ENCODE results near the gene LRRC1.
A peak's percentile ranks its signal among the peaks of the same experiment; 100 is the strongest.
"Not testable (repeated sequence)": the region's sequence is repeated elsewhere in the genome, so short reads cannot be mapped to it uniquely, and the experiment has no call there.

Gene LRRC1

DNA sequence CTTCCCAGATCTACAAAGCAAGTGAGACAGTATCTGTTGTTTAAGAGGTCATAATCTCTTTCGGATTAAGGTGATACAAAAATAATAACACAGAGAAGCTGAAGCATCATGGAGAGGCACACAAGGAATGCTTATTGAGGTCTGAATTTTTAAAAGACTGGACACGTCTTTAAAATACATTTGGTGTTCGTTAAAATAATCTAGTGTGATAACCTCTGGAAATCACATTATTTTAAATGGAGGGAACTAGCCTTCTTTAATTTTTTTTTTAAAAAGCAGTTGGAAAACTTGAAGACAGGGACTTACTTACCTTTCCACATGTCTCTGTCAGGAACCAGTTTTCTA is 1.9 kb upstream of the LRRC1 start:
- DNase-seq (ENCODE audit: low read depth): no peak

DNA sequence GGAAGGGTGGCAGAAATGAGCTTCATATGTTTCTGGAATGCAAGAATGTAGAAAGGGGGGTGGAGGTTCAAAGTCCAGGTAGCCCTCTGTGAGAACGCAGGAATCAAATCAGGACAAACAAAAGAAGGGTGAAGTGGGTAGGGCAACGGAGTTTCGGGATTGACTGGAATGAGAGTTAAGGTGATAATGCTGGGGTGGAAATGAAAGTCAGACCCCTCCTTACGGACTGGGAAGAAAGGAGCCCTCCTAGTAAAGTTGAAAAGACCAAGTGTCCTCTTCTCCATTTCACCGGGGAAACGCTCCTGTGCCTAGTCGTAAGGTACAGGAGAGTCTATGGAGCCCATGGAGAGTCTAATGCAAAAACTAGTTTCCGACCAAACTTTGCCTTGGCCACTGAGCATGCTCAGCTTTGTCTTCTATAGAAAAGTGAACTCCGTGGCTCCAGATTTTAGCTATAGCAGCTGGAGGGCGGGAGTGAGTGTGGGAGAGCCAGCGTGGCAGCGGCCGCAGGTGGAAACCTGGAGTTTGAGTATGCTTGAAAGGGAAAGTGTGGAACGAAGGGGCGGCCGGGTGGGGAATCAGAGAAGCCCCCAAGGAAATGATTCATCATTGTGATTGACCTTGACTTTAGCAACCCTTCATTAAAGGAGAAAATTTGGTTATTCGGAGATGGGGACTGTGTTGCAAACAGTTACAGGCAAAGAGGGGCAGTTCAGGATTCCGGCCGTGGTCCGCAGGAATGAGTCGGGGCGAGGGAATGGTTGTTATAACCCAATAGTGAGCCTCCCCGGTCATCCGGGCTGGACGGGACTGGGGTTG is 1.3 kb upstream of the LRRC1 start:
- no peak for DNase-seq (ENCODE audit: low read depth)

DNA sequence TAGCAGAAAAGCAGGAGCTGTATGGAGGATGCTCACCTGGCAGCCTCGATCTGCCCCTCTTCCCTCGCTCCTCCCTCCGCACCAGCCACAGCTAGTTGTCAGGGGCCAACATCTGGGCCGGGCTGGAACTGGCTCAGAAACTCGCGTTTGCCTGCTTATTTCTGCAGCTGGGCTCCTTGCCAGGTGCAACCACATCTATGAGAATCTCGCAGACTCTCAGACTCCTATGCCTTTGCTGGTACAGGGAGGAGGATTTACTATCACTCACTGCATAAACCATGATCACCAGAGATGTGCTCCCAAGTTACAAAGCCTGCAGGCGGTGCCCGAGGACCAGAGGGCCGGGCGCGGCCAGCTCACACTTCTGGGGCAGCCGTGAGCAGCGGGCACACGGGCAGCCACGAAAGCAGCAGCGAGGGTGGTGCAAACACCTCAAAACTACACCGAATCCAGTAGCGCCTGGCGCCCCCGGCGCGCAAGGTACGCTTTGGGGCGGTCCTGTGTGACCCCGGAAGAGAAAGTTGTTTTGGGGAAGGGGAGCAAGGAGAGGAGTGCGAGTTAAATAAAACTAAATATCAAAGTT is 577 bp upstream of the LRRC1 start:
- DNase-seq (ENCODE audit: low read depth): peak; percentile 71

DNA sequence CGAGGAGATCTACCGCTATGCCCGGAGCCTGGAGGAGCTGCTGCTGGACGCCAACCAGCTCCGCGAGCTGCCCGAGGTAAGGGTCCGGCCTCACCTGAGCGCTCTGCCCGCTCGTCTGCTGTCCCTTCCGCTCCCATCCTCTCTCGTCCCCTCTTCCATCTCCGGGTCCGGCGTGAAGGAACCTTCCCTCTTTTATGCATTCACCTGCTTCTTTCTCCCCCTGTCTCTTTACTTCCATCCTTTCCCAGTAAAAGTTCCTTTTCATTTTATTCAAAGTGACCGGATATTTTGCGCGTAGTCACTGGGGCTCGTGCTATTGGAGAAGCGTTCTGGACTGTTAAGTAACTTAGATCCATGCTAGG is 516 bp downstream of the LRRC1 start:
- no peak for DNase-seq (ENCODE audit: low read depth)

DNA sequence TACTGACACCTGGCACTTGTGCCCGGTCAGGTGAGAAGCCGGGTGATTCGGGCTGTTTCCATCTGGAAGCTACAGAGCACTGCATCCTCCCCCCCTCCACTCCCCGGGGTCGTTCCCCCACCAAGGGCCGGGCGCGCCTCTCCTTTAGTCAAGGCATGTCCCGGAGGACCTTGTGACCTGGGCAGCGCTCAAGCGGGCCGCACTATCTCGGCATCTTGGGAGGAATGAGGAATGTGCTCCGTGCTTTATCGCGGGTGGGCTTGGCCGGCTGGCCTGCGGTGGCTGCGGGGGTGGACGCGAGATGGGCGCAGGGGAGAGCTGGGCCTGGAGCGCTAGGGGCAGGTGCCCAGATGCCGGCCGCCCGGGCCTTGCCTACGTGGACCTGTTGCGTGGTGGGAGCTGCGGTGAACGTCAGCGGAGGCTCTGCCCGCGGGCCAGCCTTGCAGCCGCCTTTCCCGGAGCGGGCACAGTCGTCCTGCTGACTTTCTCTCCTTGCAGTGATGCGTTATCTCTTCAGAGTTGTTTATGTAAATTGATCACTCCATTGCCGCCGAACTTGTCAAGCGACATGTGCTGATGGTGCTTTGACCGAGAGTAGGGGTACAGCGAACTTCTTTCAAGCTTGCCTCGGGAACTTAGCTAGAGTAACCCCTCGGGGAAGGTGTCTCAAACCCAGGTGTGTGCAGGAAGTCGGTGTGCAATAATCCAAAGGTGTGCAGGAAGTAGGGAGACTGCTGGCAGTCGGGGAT is 1.1 kb downstream of the LRRC1 start:
- no peak for DNase-seq (ENCODE audit: low read depth)

- no peak for DNase-seq (ENCODE audit: low read depth)
Measured at GRCh38 chr6:53796451-53796780, 1.6 kb downstream of the LRRC1 start.

DNA sequence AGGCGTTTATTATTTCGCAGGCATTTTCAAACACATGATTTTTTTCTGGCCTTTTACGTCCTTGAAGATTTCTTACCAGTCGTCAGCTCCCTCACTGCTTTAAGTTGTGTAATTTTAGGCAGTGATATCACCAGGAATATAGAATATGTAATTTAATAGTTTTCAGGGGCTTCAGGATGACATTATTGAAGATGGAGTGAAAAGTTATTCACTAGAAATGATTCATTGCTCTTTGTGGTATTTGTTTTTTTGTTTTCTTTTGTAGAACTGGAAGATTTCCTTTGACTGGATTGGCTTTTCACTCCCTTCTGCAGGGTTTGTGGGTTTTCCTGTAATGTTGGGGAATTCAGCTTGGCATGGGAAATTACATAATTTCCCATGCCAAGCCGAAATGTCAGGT is 2.0 kb downstream of the LRRC1 start:
- no peak for DNase-seq (ENCODE audit: low read depth)

- DNase-seq (ENCODE audit: low read depth): no peak
Measured at GRCh38 chr6:53797304-53797703, 2.5 kb downstream of the LRRC1 start.

GRCh38 chr6:53799340-53799739 is 4.5 kb downstream of the LRRC1 start:
- DNase-seq (ENCODE audit: low read depth): no peak

- DNase-seq (ENCODE audit: low read depth): no peak
Measured at GRCh38 chr6:53801022-53801421, 6.2 kb downstream of the LRRC1 start.

GRCh38 chr6:53802582-53802981 is 7.8 kb downstream of the LRRC1 start:
- no peak for DNase-seq (ENCODE audit: low read depth)

DNA sequence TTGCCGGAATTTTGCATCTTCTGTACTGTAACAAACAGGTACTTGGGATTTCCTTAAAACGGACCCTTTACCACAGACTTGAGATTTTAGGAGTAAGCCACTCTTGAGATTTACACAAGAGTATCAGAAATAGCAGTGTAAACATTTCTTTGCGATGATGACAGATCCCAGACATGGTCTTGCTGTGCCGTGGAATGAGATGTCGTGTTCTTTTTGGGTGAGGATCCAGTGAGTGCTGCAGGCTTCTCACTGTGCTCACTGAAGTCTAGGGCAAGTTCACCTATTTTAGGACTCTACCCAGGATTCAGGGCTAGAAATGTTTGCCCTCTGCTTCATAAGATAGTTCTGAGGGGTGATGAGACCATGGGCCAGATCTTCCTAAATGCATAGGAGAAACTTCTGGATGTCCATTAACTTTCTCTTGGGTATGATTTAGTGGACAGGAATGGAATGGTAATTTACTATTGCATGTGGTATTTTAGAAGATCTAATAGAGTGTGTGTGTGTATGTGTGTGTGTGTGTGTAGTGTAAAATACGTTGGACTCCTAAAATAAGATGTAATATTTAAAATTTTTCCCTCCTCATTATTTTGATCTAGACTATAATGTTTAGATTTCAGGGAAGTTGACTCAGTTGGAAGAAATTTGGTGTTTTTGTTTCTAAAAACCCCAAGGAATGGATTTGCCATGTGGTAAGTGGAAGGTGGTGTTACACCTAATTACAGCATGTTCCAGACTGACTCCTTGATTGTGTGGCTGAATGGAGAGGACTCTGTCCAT is 8.5 kb downstream of the LRRC1 start:
- no peak for DNase-seq (ENCODE audit: low read depth)

- DNase-seq (ENCODE audit: low read depth): no peak
Measured at GRCh38 chr6:53805016-53805415, 10.2 kb downstream of the LRRC1 start.

- DNase-seq (ENCODE audit: low read depth): no peak
Measured at GRCh38 chr6:53805725-53806124, 10.9 kb downstream of the LRRC1 start.

DNA sequence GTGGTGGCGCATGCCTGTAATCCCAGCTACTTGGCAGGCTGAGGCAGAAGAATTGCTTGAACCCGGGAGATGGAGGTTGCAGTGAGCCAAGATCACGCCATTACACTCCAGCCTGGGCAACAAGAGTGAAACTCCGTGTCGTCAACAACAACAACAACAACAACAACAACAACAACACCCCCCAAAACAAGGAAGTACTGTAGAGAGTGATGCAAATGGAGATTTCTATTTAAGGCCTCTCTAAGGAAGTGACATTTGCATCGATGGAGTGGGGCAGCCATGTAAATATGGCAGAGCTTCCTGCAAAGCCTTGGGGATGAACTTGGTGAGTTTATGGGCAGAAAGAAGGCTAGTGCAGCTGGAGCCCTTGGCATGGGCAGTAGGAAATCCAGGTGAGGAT is 12.8 kb downstream of the LRRC1 start:
- not testable (repeated sequence) for DNase-seq (ENCODE audit: low read depth)

DNA sequence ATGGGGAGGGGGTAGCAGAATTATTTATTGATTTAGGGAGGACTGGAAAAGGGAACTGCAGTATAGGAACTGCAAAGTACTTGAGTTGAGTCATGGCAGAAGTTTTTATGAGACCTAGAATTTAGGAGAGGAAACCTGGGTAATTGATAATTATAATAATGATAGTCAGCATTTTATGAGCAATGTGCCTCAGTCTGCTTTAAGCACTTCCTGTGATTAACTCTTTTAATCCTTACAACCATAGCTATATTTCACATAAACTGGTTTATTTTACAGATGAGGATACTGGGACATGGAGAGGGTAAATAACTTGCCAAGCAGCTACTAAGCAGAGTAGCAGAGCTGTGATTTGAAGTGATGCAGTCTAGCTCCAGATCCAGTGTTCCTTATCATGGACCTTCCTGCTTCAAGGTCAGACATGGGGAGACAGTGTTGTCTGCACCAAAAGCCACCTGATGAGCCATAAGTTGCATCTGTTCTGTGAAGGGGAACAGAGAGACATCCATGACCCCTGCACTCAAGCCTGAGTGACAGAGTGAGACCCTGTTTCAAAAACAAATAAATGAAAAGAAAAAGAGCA is 13.6 kb downstream of the LRRC1 start:
- DNase-seq (ENCODE audit: low read depth): no peak

DNA sequence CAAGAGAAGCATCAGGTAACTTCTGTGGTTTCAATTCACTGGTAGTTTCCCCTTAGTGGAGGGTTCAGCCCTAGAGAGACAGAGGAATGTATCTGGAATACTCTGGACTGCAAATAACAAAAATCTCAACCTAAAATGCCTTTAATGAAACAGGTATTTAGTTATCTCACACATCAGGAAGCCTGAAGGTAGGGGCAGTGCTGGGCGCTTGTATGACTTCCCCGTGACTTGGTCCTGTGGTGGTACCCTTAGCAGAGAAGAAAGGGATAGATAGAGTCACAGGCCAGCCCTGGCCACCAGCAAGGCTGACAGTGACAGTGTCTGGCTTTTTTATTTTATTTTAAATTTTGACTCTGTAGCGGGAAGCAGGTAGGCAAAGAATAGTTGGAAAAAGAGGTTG is 14.9 kb downstream of the LRRC1 start:
- no peak for DNase-seq (ENCODE audit: low read depth)

DNA sequence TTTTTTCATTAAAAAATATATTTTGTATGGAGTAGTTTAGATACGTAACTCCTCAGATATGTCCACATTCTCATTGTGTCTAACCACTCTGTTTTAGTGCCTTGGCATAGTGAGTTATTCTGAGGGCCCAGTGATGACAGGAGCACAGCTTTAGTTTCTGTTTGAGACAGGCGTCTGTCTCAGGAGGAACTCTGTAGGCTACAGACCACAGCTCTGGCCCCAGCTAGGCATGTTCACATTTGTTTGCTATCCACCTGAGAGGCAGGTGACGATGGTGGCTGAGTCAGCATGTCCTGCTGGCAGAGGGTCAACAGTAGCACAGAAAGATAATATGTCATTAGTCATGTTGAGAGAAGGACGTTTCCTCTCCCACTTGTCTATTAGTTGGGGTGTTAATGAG is 16.3 kb downstream of the LRRC1 start:
- peak; percentile 49 for DNase-seq (ENCODE audit: low read depth)

DNA sequence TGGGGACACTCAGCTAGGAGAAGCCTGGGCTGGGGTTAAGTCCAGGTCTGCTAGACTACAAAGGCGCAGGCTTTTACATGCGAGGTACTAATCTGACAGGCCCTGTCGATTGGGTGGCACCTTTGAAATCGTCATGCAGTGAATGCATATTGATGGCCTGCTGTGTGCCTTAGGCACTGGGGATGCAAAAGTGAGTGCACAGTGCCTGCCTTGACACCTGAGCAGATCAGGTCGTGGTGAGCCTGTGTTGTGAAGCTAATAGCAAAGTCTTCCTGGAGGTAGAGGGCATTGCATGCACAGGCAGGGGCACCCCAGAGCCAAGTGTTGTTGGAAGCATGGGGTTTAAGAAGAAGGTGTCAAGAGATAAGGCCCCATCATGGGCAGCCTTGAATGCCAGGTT is 16.9 kb downstream of the LRRC1 start:
- DNase-seq (ENCODE audit: low read depth): no peak

GRCh38 chr6:53813096-53813495 is 18.3 kb downstream of the LRRC1 start:
- no peak for DNase-seq (ENCODE audit: low read depth)

DNA sequence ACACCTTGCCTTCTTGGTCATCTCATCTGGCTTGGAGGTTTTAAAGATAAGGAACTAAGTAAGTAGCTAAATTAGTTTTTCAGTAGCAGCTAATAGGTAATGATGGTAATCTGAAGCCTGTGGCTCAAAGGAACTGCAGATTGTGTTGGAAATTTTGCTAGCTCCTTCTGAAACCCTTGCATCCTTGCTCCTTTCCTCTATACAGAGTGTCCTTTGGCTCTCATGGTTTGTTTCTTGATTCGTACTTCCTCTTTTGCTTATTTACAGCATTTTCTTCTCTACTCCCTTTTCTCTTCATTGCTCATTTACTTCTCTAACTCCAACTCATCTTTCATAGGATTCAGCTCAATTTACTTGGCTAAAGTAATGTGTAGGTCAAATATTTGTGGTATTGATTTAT is 19.0 kb downstream of the LRRC1 start:
- no peak for DNase-seq (ENCODE audit: low read depth)

- no peak for DNase-seq (ENCODE audit: low read depth)
Measured at GRCh38 chr6:53814353-53814752, 19.5 kb downstream of the LRRC1 start.

Data from GM04504 (cell line).